Parathyroid adenoma (tissue), 2 donors: ENCODE data around the gene NRXN3.

Source experiments
- H2AFZ ChIP-seq: fragments of 300-600 bp; sonication (generic); one replicate; pipeline ENCODE4 v1.7.0; 2017; ENCODE audit warnings: antibody characterized with exemption, mild to moderate bottlenecking
- H3K27ac ChIP-seq: fragments of 300-600 bp; sonication (generic); one replicate; pipeline ENCODE4 v1.7.0; 2017
- H3K27me3 ChIP-seq: fragments of 300-600 bp; sonication (generic); one replicate; pipeline ENCODE4 v1.7.0; 2017; ENCODE audit warnings: low read length; ENCODE audit not compliant: control insufficient read depth, insufficient read depth
- H3K36me3 ChIP-seq: fragments of 300-600 bp; sonication (generic); one replicate; pipeline ENCODE4 v1.7.0; 2017; ENCODE audit warnings: low read length; ENCODE audit not compliant: control insufficient read depth, insufficient read depth
- H3K4me1 ChIP-seq: fragments of 300-600 bp; sonication (generic); one replicate; pipeline ENCODE4 v1.7.0; 2017; ENCODE audit warnings: control low read depth
- H3K4me2 ChIP-seq: fragments of 300-600 bp; sonication (generic); one replicate; pipeline ENCODE4 v1.7.0; 2017; ENCODE audit warnings: low read length
- H3K4me3 ChIP-seq: fragments of 300-600 bp; sonication (generic); one replicate; pipeline ENCODE4 v1.7.0; 2017; ENCODE audit warnings: low read depth, low read length
- H3K79me2 ChIP-seq: fragments of 300-600 bp; sonication (generic); one replicate; pipeline ENCODE4 v1.7.0; 2017; ENCODE audit warnings: control low read depth
- H3K9ac ChIP-seq: fragments of 300-600 bp; sonication (generic); one replicate; pipeline ENCODE4 v1.7.0; 2017; ENCODE audit warnings: mild to moderate bottlenecking
- H3K9me3 ChIP-seq: fragments of 300-600 bp; sonication (generic); one replicate; pipeline ENCODE4 v1.7.0; 2017; ENCODE audit warnings: low read length; ENCODE audit not compliant: control insufficient read depth
- TF ChIP-seq, protein P1 (sequence below): fragments of 300-600 bp; sonication (generic); IDR thresholded peaks from one replicate; pipeline ENCODE4 v1.7.0; 2017; ENCODE audit warnings: antibody characterized with exemption, mild to moderate bottlenecking
- donor health status: primary hyperparathyroidism.

NRXN3 gene

DNA sequence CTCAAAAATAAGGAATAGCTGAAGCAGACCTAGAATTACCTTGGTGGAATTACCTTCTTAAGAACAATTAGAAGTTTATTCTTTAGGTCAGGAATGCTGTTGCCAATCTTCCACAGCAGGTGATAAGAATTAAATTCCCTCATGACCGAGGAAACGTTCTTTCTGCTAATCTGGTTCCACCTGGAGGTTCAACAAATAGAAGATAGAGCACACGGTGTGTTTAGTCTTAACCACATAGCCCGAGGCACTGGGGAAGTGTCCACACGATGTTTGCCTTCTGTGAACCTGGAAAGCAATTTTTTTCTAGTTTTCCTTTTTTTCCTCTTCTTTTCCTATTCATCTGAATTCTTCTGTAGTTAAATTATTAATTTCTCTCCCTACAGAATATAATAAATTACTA lies 906.9 kb downstream of the NRXN3 start:
- no peaks in the 10 kb centered on the region for H3K9me3 ChIP-seq
- H3K4me3 ChIP-seq: no peak overlapping the region
- H3K36me3 ChIP-seq: no peaks in the 10 kb centered on the region
- H2AFZ ChIP-seq: peak overlapping the region; percentile 45
- H3K9ac ChIP-seq: no peak overlapping the region
- no peaks in the 10 kb centered on the region for H3K79me2 ChIP-seq
- peak overlapping the region; percentile 89 for H3K27ac ChIP-seq
- TF ChIP-seq, protein P1, sequence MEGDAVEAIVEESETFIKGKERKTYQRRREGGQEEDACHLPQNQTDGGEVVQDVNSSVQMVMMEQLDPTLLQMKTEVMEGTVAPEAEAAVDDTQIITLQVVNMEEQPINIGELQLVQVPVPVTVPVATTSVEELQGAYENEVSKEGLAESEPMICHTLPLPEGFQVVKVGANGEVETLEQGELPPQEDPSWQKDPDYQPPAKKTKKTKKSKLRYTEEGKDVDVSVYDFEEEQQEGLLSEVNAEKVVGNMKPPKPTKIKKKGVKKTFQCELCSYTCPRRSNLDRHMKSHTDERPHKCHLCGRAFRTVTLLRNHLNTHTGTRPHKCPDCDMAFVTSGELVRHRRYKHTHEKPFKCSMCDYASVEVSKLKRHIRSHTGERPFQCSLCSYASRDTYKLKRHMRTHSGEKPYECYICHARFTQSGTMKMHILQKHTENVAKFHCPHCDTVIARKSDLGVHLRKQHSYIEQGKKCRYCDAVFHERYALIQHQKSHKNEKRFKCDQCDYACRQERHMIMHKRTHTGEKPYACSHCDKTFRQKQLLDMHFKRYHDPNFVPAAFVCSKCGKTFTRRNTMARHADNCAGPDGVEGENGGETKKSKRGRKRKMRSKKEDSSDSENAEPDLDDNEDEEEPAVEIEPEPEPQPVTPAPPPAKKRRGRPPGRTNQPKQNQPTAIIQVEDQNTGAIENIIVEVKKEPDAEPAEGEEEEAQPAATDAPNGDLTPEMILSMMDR: no peak
- no peaks in the 10 kb centered on the region for H3K27me3 ChIP-seq
- peaks cover 85% of the 10 kb centered on the region for H3K4me1 ChIP-seq
- H3K4me2 ChIP-seq: peak overlapping the region; percentile 45

DNA sequence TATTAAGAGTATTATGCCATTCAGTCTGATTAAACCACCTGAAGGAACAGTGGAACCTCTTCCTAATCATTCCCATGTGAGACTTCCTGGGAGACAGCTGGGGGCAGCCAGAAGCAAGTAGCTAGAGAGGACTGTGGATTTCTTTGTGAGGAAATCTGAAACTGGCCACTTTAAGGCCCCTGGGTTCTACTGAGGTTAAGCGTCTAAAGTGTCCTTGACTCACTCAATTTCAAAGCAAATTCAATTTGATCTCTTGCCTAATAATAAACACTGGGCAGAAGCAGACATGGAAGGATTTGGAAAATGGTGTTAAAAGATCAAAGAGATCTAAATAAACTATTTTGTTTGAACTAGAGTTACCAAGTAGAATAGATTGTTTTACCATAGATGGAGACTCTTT lies 909.9 kb downstream of the NRXN3 start:
- H3K9me3 ChIP-seq: no peaks in the 10 kb centered on the region
- H3K27ac ChIP-seq: peak overlapping the region; percentile 89
- H3K36me3 ChIP-seq: no peaks in the 10 kb centered on the region
- TF ChIP-seq, protein P1: no peak
- no peak overlapping the region for H3K9ac ChIP-seq
- H3K27me3 ChIP-seq: no peaks in the 10 kb centered on the region
- peaks cover 70% of the 10 kb centered on the region for H3K4me1 ChIP-seq
- H3K79me2 ChIP-seq: no peaks in the 10 kb centered on the region
- no peak overlapping the region for H3K4me2 ChIP-seq
- H3K4me3 ChIP-seq: no peak overlapping the region
- peak overlapping the region; percentile 54 for H2AFZ ChIP-seq

DNA sequence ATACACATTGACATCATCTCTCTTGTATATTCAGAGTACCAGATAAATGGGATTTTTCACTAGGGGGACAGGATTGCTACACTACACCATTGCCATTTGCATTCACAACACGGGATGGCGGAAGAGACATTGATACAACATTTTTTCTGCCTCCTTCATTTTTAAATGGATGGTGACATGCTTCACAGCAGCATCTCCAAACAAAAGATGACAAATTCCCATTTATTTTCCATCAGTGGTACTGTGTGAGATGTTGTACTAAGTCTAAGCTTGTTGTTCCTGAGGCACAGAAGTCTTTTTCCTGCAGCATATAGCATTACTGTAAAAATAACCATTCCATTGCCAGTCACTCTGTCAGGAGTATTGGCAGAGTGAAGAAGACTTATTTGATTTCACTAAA lies 912.7 kb downstream of the NRXN3 start:
- Histone ChIP-seq H2AFZ (peak overlapping the region; percentile 3), H3K36me3 (no peaks in the 10 kb centered on the region), H3K27me3 (no peaks in the 10 kb centered on the region), H3K79me2 (no peaks in the 10 kb centered on the region), H3K27ac (no peak overlapping the region), H3K9ac (no peak overlapping the region), H3K4me1 (peaks cover 65% of the 10 kb centered on the region), H3K4me2 (no peak overlapping the region), H3K4me3 (no peak overlapping the region), H3K9me3 (no peaks in the 10 kb centered on the region)
- TF ChIP-seq, protein P1: no peak

DNA sequence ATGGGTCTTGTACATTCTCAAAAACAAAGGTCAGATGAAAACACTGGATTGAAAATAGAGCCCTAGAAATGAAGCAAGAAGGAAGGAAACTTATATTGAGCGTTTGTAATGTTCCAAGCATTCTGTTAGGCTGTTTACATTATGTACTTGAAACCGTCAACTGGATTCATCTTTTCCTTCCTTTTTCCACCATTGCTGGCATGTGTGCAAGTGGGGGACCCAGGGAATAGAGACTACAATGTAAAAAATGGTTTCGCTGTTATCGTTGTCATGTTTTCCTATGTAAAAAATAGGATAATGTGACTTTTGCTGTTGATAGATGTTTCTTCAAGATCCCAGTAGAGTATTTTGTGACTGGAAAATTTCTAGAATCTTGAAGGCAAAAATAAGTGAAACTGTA lies 913.2 kb downstream of the NRXN3 start:
- H2AFZ ChIP-seq: peak overlapping the region; percentile 3
- no peaks in the 10 kb centered on the region for H3K9me3 ChIP-seq
- no peak overlapping the region for H3K9ac ChIP-seq
- H3K36me3 ChIP-seq: no peaks in the 10 kb centered on the region
- H3K4me2 ChIP-seq: no peak overlapping the region
- no peak overlapping the region for H3K4me3 ChIP-seq
- H3K4me1 ChIP-seq: peaks cover 64% of the 10 kb centered on the region
- H3K27me3 ChIP-seq: no peaks in the 10 kb centered on the region
- TF ChIP-seq, protein P1: no peak
- no peak overlapping the region for H3K27ac ChIP-seq
- no peaks in the 10 kb centered on the region for H3K79me2 ChIP-seq

DNA sequence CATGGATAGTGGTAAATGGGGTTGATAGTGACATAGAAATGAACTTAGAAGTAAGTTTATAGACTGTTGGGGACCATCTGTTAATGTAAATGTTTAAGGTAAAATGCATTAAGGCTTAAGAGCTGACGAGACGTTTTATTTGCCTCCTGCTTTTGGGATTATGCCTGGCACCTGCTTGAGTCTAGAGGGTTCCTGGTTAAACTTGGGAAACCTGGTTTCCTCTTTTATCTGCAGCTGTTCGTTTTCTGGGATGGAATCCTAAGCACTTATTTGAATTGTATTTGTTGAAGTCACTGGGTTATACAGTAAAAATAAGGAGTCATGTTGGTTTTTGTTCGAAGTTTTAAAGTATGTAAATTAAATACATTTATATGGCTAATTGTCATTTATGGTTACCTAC lies 914.7 kb downstream of the NRXN3 start:
- Histone ChIP-seq H3K27ac (no peak overlapping the region), H3K4me1 (peaks cover 56% of the 10 kb centered on the region), H3K79me2 (no peaks in the 10 kb centered on the region), H3K4me2 (no peak overlapping the region), H3K9ac (no peak overlapping the region), H2AFZ (no peak overlapping the region), H3K27me3 (no peaks in the 10 kb centered on the region), H3K9me3 (no peaks in the 10 kb centered on the region), H3K4me3 (no peak overlapping the region), H3K36me3 (no peaks in the 10 kb centered on the region)
- TF ChIP-seq, protein P1: no peak
